Stimulated activated CD8-positive, alpha-beta memory T cell treated with anti-CD3 and anti-CD28 coated beads, Interleukin-15, amount 100 ng/mL, for 4 hours (primary cell): ENCODE data around the gene DAZL.
"Not testable (repeated sequence)": the region's sequence is repeated elsewhere in the genome, so short reads cannot be mapped to it uniquely, and the experiment has no call there.

Experiments used
- DNase-seq, 2 donors: peaks; one replicate each; pipeline ENCODE4 v3.0.0-alpha.2; 2020; ENCODE audit warnings: low read depth in 2 of 2

DAZL gene, protein sequence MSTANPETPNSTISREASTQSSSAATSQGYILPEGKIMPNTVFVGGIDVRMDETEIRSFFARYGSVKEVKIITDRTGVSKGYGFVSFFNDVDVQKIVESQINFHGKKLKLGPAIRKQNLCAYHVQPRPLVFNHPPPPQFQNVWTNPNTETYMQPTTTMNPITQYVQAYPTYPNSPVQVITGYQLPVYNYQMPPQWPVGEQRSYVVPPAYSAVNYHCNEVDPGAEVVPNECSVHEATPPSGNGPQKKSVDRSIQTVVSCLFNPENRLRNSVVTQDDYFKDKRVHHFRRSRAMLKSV

GRCh38 chr3:16604887-16605602 is at the start of gene DAZL:
DAZL (minus strand) TSS chr3:16605423; CDS start chr3:16605205, 218 bp downstream.
- no peak for DNase-seq

DNA sequence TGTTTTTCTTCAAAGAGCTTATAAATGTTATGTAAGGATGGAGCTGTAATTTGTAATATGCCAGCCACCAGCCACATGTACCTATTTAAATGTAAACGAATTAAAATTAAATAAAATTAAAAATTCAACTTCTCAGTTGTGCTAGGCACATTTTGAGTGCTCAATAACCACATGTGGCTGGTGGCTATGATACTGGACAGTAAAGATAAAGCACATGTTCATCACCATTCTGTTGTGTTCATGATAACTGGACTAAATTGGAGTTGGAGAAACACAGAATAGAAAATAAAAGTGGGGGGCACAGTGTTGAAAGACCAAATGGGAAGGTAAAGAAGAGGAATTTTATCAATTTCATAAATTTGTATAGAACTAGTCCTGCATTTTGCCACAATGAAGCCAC is 49.8 kb upstream of the DAZL start:
- no peak for DNase-seq

GRCh38 chr3:16653712-16654111 is 48.5 kb upstream of the DAZL start:
- no peak for DNase-seq

DNA sequence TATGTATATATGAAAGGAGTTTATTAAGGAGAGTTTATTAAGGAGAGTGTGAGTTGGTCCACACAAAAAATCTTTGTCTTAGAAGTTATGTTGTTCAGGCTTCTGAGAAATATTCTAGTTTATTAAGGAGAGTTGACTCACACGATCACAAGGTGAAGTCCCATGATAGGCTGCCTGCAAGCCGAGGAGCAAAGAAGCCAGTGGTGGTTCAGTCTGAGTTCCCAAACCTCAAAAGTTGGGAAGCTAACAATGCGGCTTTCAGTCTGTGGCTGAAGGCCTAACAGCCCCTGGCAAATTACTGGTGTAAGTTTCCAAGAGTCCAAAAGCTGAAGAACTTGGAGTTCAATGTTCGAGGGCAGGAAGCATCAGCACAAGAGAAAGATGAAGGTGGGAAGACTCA is 42.4 kb upstream of the DAZL start:
- no peak for DNase-seq

GRCh38 chr3:16639806-16640205 is 34.6 kb upstream of the DAZL start:
- no peak for DNase-seq

DNA sequence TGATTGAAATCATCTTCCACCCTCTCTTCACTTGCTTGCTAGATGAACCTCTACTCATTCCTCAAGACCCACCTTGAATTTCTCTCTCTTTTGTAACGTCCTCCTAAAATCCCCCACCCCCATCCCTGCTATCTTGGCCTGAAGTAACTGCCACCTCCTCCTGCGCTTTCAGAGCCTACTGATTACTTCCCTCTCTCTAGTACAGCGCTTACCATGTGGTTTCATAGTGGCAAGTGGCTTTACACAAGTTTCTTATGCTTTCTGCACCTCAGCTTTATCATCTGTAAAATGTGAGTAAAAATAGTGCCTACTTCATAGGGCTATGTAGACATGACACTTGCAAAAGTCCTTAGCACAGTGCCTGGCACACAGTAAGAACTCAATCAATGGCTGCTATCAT is 28.7 kb upstream of the DAZL start:
- DNase-seq: no peak

DNA sequence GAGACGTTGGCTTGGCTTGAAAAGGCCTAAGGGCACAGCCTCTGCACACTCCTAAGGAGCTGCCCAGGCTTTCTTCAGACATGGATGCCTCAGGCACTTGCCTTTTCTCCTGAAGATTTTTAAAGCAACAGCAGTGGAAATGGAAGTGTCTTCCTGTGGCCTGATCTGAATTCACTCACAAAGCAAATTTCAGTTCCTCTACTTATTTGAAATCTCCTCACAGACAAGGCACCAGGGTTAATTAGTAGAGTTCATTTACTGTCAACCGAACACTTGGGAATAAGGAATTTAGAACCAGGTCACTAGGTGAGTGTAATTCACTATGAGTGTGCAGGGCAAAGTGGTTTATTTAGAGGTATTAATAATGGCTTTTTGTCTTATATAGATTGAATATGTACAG is 27.2 kb upstream of the DAZL start:
- no peak for DNase-seq

DNA sequence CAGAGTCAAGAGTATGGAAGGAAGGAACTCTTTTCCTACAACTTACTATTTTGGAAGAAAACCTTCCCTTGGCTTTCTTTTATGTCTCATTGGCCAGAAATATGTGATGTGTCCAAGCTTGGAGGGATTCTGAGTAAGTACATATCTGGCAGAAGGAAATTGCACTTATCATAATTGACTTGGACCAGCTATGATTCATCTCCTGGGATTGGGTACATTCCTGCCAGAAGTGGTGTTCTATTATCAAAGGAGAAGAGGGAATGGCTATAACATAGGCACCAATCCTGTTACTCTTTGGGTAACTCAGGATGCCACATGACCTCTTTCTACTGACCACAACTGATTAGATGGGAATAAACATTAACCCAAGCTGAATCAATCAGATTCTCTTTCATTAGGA is 13.5 kb upstream of the DAZL start:
- DNase-seq: no peak

DNA sequence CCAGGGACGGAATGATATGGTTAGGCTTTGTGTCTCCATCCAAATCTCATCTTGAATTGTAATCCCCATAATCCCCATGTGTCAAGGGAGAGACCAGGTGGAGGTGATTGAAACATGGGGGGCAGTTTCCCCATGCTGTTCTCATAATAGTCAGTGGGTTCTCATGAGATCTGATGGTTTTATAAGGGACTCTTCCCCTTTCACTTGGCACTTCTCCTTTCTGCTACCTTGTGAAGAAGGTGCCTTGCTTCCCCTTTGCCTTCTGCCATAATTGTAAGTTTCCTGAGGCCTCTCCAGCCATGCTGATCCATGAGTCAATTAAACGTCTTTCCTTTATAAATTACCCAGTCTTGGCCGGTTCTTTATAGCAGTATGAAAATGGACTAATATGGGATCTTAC is 11.9 kb upstream of the DAZL start:
- not testable (repeated sequence) for DNase-seq

GRCh38 chr3:16616083-16616482 is 10.9 kb upstream of the DAZL start:
- no peak for DNase-seq

GRCh38 chr3:16614033-16615031 is 9.1 kb upstream of the DAZL start:
- no peak for DNase-seq

DNA sequence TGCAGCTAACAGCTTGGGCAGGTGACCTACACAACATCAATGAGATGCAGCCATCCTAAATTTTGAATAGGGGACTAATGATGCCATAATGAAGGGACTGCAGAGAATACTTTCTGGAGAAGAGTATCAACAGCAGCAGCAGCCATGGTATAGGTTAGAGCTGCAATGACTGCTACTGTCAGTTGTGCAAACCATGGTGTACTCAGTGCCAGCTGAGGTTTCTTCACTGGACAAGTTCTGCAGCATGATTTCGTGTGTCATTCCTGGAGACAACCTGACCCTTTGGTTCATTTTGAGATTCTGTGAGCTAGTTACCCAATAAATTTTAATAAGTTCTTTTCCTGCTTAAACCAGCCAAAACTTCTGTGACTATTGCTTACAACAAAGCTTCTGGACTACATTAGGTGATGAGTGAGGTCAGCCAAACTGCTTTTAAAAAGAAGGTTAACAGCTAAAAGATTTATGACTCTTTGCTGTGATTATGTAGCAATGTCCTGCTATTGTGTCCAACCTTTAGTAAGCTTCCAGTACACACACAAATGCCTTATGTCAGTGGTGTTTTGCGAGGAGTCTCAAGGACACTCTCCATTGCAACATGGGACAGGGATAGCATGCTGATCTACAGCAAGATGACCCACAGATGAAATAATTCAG is 4.8 kb upstream of the DAZL start:
- no peak for DNase-seq

- no peak for DNase-seq
These were observed 3.6 kb upstream of the DAZL start for GRCh38 chr3:16608816-16609215.

DNA sequence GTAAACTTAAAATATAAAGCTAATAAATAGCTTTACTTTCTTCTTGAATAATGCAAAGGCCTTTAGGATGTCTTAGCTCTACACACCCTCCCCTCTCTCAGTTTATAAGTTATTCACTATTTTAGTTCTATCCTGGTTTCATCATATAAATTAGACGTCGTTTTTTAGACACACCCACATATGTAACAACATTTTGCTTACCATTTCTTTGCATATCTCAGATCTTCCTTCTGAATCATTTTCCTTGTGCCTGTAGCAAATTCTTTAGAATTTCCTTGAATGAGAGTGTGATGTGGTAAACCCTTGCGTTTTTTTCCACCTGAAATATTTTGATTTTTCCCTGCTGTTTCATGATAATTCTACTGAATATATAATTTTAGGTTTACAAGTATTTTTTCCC is 2.5 kb upstream of the DAZL start:
- DNase-seq: no peak

DNA sequence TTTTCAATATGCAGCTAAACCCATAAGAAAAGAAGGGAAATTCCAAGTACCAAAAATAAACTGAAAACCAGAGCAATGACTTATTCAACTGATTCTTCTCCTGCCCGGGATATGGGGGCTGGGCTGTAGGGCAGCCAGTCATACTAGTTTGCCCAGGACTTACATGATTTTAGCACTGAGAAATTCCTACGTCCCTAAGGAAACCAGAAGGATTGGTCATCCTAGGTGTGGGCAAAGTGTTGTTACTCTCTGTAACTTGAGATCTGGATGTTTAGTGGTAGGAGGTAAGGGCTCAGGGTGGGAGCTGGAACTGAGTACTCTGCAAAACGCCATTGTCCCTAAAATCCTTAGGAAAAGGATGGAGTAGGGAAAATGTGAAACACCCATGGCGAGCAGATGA is 1.2 kb upstream of the DAZL start:
- DNase-seq: no peak

DNA sequence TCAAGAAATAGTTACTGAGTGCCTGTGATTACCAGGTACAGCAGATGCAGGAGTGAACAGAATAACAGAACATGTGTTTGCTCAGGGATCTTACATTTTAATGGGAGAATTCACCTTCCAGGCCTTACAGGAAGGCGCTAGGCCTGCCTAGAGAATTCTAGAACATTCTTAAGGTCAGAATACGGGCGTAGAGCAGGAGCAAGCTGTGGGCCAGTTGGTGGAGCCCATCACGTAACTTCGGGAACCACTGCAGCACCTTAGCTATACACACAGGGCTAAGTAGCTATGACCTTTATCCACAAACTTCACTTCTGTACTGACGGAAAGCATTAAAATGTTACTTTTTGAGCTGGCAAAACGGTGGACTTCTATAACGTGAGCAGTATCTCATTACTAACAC is 743 bp upstream of the DAZL start:
- no peak for DNase-seq

DNA sequence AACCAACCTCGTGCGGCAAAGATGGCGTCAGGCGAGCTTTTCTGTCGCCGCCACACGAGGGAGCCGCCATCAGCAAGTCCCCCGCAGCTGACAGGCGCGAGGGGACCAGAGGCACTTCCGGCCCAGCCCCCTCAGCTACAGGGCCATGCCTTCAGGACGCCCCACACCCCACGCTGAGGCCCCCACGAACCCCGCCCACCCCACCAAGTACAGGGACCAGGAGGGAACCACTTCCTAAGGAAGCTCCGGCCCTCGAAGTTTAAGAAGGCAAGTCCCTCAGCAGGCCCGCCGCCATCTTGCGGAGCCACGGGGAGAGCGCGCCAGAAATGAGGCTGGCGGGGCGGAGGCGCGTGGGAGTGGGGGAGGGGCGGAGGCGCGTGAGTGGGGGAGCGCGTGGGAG is 790 bp downstream of the DAZL start:
- no peak for DNase-seq

DNA sequence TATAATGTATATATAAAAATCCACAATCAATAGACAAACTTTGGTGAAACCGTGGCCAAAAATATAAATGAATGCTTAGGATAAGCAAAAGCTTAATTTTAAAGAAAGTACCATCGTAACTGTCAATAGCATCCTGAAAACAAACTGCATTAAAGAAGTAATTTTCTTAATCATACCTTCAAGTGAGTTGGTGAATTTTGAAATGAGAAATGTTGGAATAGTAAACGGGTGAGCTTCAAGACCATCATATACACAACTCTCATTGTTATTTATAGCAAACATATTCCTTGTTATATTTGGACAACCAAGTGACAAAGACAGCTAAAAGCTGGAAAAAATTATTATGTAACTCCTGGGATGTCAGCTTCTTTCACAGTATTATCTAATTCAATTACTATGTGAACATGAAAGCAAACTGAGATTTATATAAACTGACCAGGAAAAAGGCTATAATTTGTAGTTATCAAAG is 3.7 kb downstream of the DAZL start:
- no peak for DNase-seq

DNA sequence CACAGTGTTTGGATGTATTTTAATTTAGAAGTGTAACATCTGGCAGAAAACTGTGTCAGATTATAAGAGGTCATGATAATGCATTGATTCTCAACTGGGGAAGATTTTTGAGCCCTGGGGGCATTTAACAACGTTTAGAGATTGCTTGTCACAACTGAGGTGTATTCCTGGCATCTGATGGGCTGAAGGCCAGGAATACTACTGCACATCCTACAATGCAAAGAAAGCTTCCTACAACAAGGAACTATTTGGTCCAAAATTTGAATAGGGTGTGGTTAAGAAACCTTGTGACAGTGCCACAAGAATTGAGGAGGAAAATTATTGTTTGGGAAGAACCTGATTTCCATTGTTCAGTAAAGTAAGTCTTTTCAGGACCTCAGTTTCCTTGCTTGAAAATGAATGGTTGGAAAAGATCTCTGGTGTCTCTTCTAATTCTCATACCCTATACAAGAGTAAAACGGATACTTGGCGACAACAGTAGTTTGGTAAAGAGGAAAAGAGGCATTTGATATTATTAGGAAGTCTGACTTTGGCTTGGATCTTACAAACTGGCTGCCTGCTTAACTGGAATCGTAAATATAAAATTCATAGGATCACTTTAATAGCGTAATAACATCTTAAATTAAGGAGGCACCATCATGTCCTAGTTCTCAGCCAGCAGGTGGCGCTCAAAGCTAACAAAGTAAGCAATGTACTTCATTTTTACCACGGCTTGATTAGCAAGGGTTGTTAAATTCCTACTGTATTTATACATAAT is 4.3 kb downstream of the DAZL start:
- DNase-seq: peak; percentile 29 to 64

DNA sequence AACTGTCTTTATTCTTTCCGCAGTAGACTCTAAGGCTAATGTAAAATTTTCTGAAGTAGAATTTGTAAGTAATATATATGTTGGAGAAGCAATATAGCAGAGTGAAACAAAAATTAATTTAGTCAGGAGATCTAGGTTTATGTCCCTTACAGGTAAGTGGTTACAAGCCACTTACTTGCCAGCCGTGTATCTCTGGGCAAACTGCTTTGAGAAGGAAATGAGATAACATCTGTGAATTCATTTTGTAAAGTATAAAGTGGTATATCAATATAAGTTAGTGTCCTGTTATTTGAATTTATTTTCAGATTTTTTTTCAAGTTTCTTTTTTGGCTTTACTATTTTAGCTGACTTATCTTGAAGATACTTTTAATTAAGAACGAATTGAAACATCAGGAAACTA is 5.5 kb downstream of the DAZL start:
- DNase-seq: no peak
